ENCODE results near the gene CALY. TPM values are rescaled to one million over a fixed set of nuclear protein-coding genes. Genes with fewer than 3 reads are reported as not detected.

Gene CALY
- total RNA-seq, 1 experiment from 2014 or later, result 0.47 TPM

DNA sequence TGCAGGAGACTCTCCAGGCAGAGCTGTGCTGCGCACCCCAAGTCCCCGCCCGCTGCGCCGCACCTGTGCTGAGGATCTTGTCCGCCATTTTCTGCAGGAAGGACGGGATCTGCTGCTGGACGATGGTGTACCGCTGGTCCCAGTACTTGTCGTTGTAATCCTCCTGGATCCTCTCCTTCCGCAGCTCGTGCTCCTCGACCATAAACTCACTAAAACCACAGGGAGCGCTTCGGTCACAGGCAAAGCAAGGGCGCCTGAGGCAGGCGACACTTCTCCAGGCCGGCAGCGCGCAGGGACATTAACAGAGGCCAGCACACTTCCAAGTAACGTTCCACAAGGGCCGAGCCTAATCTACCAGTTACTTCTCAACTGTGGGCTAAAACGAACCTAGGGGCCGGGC, 46.9 kb downstream of the CALY start:
- ATAC-seq, result no peak
- H3K9me3 ChIP-seq (ENCODE audit: control insufficient read depth in 1 of 2, insufficient read depth in 1 of 2, low read depth in 1 of 2, low read length in 2 of 2), result no peaks in the 10 kb centered on the region
- H3K9me2 ChIP-seq (ENCODE audit: insufficient read depth), result no peaks in the 10 kb centered on the region
- ChIA-PET POLR2A (no interaction called here), CTCF (no interaction called here), RAD21 (ENCODE audit: low non-redundant PET in 1 of 2, low total read pairs in 2 of 2, uncharacterized antibody in 2 of 2, unreplicated experiment in 2 of 2) (no interaction called here)
- no peak for DNase-seq (ENCODE audit: low read depth, low spot score)
- no peaks in the 10 kb centered on the region for H3K27me3 ChIP-seq (ENCODE audit: insufficient read depth, low read length)
- no peak overlapping the region for H3K9ac ChIP-seq (ENCODE audit: low read length)
- H3K36me3 ChIP-seq (ENCODE audit: control insufficient read depth in 1 of 2, insufficient read depth in 2 of 2, low read length in 2 of 2), result no peaks in the 10 kb centered on the region
- no TSS peak for BruUV-seq (replicated peaks)
- H3K4me3 ChIP-seq (replicated peaks in 1 of 2; ENCODE audit: low read depth in 1 of 2, low read length in 2 of 2), result no peak overlapping the region
- no peak overlapping the region for H2AFZ ChIP-seq (ENCODE audit: low read depth, low read length, poor library complexity, severe bottlenecking)
- no peaks in the 10 kb centered on the region for H3K79me2 ChIP-seq (ENCODE audit: insufficient read depth, low read length)
- H4K20me1 ChIP-seq (ENCODE audit: insufficient read depth), result no peaks in the 10 kb centered on the region
- TF ChIP-seq SP1 (IDR thresholded peaks at IDR 0.05; ENCODE audit: low read depth) (no peak), YY1 (IDR thresholded peaks at IDR 0.05; ENCODE audit: extremely low read depth, insufficient replicate concordance, low read depth, low read length) (no peak), JUND (IDR thresholded peaks at IDR 0.05) (no peak), ZNF274 (IDR thresholded peaks at IDR 0.05; ENCODE audit: low read depth, low read length) (no peak), EZH2 (IDR thresholded peaks at IDR 0.05) (no peak)
- TF ChIP-seq, protein P1, sequence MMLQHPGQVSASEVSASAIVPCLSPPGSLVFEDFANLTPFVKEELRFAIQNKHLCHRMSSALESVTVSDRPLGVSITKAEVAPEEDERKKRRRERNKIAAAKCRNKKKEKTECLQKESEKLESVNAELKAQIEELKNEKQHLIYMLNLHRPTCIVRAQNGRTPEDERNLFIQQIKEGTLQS (IDR thresholded peaks at IDR 0.05), result no peak
- TF ChIP-seq, protein P2, sequence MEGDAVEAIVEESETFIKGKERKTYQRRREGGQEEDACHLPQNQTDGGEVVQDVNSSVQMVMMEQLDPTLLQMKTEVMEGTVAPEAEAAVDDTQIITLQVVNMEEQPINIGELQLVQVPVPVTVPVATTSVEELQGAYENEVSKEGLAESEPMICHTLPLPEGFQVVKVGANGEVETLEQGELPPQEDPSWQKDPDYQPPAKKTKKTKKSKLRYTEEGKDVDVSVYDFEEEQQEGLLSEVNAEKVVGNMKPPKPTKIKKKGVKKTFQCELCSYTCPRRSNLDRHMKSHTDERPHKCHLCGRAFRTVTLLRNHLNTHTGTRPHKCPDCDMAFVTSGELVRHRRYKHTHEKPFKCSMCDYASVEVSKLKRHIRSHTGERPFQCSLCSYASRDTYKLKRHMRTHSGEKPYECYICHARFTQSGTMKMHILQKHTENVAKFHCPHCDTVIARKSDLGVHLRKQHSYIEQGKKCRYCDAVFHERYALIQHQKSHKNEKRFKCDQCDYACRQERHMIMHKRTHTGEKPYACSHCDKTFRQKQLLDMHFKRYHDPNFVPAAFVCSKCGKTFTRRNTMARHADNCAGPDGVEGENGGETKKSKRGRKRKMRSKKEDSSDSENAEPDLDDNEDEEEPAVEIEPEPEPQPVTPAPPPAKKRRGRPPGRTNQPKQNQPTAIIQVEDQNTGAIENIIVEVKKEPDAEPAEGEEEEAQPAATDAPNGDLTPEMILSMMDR (IDR thresholded peaks at IDR 0.05 in 2 of 3, conservative IDR thresholded peaks at IDR 0.05 in 1 of 3; ENCODE audit: borderline replicate concordance in 1 of 3, insufficient read depth in 1 of 3, low read depth in 2 of 3, low read length in 2 of 3), result no peak
- intact Hi-C loops (cut with micrococcal nuclease), result no loop called here
- no peak overlapping the region for H3K27ac ChIP-seq (ENCODE audit: low read depth, low read length)
- H3K4me1 ChIP-seq (ENCODE audit: control insufficient read depth in 1 of 2, insufficient read depth in 2 of 2, low read length in 2 of 2), result peaks cover 0 to 6% of the 10 kb centered on the region in 2 experiments; a peak in 1 of 4 replicates
- H3K4me2 ChIP-seq (ENCODE audit: low read length), result no peak overlapping the region

DNA sequence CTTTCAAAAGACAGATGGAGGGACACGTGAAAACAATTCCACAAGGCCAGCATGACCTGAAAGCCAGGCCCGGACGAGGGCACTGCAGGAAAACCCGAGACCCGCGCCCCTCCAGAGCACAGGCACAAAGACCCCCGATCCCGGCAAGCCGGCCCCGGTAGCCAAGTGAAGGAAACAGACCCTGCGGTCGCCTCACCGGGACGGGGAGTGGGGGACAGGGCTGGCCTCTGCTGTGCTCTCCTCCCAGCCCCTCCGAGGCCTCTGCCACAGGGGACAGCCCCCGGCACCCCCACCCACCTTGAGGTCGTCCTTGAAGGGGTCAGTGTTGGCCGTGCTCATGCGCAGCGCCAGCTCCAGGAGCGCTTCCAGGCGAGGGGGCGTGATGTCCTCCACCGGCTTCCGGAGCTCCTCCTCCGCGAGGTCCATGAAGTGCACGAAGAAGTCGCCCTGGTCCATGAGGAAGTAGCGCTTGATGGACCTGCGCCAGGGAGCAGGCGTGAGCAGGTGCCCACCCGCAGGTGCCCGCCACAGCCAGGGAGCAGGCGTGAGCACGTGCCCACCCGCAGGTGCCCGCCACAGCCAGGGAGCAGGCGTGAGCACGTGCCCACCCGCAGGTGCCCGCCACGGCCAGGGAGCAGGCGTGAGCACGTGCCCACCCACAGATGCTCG, 48.7 kb downstream of the CALY start:
- no peak overlapping the region for H3K27ac ChIP-seq (ENCODE audit: low read depth, low read length)
- no peak for DNase-seq (ENCODE audit: low read depth, low spot score)
- no peak overlapping the region for H3K4me2 ChIP-seq (ENCODE audit: low read length)
- no peaks in the 10 kb centered on the region for H3K27me3 ChIP-seq (ENCODE audit: insufficient read depth, low read length)
- no peak for ATAC-seq
- intact Hi-C loops (cut with micrococcal nuclease), result no loop called here
- H3K79me2 ChIP-seq (ENCODE audit: insufficient read depth, low read length), result no peaks in the 10 kb centered on the region
- no peaks in the 10 kb centered on the region for H3K9me3 ChIP-seq (ENCODE audit: control insufficient read depth in 1 of 2, insufficient read depth in 1 of 2, low read depth in 1 of 2, low read length in 2 of 2)
- no peaks in the 10 kb centered on the region for H3K36me3 ChIP-seq (ENCODE audit: control insufficient read depth in 1 of 2, insufficient read depth in 2 of 2, low read length in 2 of 2)
- ChIA-PET RAD21 (ENCODE audit: low non-redundant PET in 1 of 2, low total read pairs in 2 of 2, uncharacterized antibody in 2 of 2, unreplicated experiment in 2 of 2) (no interaction called here), CTCF (no interaction called here), POLR2A (no interaction called here)
- H3K4me1 ChIP-seq (ENCODE audit: control insufficient read depth in 1 of 2, insufficient read depth in 2 of 2, low read length in 2 of 2), result no peaks in the 10 kb centered on the region
- no peak overlapping the region for H3K9ac ChIP-seq (ENCODE audit: low read length)
- BruUV-seq (replicated peaks), result no TSS peak
- H3K9me2 ChIP-seq (ENCODE audit: insufficient read depth), result no peaks in the 10 kb centered on the region
- H3K4me3 ChIP-seq (replicated peaks in 1 of 2; ENCODE audit: low read depth in 1 of 2, low read length in 2 of 2), result no peak overlapping the region
- H4K20me1 ChIP-seq (ENCODE audit: insufficient read depth), result no peaks in the 10 kb centered on the region
- no peak overlapping the region for H2AFZ ChIP-seq (ENCODE audit: low read depth, low read length, poor library complexity, severe bottlenecking)
- no peak for TF ChIP-seq POLR2AphosphoS5 (IDR thresholded peaks at IDR 0.05; ENCODE audit: low read depth, low read length)
- TF ChIP-seq, protein P3, sequence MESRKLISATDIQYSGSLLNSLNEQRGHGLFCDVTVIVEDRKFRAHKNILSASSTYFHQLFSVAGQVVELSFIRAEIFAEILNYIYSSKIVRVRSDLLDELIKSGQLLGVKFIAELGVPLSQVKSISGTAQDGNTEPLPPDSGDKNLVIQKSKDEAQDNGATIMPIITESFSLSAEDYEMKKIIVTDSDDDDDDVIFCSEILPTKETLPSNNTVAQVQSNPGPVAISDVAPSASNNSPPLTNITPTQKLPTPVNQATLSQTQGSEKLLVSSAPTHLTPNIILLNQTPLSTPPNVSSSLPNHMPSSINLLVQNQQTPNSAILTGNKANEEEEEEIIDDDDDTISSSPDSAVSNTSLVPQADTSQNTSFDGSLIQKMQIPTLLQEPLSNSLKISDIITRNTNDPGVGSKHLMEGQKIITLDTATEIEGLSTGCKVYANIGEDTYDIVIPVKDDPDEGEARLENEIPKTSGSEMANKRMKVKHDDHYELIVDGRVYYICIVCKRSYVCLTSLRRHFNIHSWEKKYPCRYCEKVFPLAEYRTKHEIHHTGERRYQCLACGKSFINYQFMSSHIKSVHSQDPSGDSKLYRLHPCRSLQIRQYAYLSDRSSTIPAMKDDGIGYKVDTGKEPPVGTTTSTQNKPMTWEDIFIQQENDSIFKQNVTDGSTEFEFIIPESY (IDR thresholded peaks at IDR 0.05; ENCODE audit: extremely low read depth, insufficient replicate concordance, low read length), result no peak
- no peak for TF ChIP-seq TCF7L2 (IDR thresholded peaks at IDR 0.05; ENCODE audit: borderline replicate concordance, extremely low read depth, insufficient read depth, insufficient read length)
- TF ChIP-seq EZH2 (IDR thresholded peaks at IDR 0.05), result no peak
- TF ChIP-seq, protein P4, sequence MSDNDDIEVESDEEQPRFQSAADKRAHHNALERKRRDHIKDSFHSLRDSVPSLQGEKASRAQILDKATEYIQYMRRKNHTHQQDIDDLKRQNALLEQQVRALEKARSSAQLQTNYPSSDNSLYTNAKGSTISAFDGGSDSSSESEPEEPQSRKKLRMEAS (IDR thresholded peaks at IDR 0.05), result no peak
- TF ChIP-seq, protein P1 (IDR thresholded peaks at IDR 0.05), result no peak
- TF ChIP-seq POLR2A (IDR thresholded peaks at IDR 0.05; ENCODE audit: borderline replicate concordance, extremely low read depth, insufficient read depth, insufficient read length), result no peak
- TF ChIP-seq RAD21 (IDR thresholded peaks at IDR 0.05; ENCODE audit: low read depth), result no peak
- no peak for TF ChIP-seq EGR1 (IDR thresholded peaks at IDR 0.05; ENCODE audit: low read depth)
- TF ChIP-seq SIN3A (IDR thresholded peaks at IDR 0.05; ENCODE audit: low read depth), result no peak

Measured in HCT116 (cell line).